Neural progenitor cell (in vitro differentiated cells): ENCODE data around the gene NTRK3. TPM values are rescaled to one million over a fixed set of nuclear protein-coding genes. Genes with fewer than 3 reads are reported as not detected.

Source experiments
- DNase-seq: peaks from one replicate; pipeline ENCODE4 v3.0.0-alpha.2; 2016; ENCODE audit warnings: low spot score
- H2AFZ ChIP-seq: fragments of 200-600 bp; sonication (generic); replicated peaks from 2 replicates; pipeline ENCODE4 v1.6.1; 2016; ENCODE audit warnings: antibody characterized with exemption
- H3F3A ChIP-seq: fragments of 200-600 bp; sonication (generic); 2 replicates; pipeline ENCODE4 v1.6.1; 2016; ENCODE audit warnings: antibody characterized with exemption, low read depth
- H3K27ac ChIP-seq: fragments of 200-600 bp; sonication (generic); 2 replicates; pipeline ENCODE4 v1.5.1; 2016; ENCODE audit warnings: mild to moderate bottlenecking
- H3K27me3 ChIP-seq: fragments of 200-600 bp; sonication (generic); 2 replicates; pipeline ENCODE4 v1.6.1; 2016; ENCODE audit warnings: mild to moderate bottlenecking, moderate library complexity
- H3K36me3 ChIP-seq: fragments of 200-600 bp; sonication (generic); 2 replicates; pipeline ENCODE4 v1.5.1; 2016
- H3K4me1 ChIP-seq: fragments of 200-600 bp; sonication (generic); 2 replicates; pipeline ENCODE4 v1.6.1; 2016; ENCODE audit warnings: mixed run types
- H3K4me2 ChIP-seq: fragments of 200-600 bp; sonication (generic); 2 replicates; pipeline ENCODE4 v1.6.1; 2016
- H3K4me3 ChIP-seq: fragments of 200-600 bp; sonication (generic); 2 replicates; pipeline ENCODE4 v1.5.1; 2016
- H3K79me2 ChIP-seq: fragments of 200-600 bp; sonication (generic); 2 replicates; pipeline ENCODE4 v1.6.1; 2016; ENCODE audit warnings: low read depth
- H3K9ac ChIP-seq: fragments of 200-600 bp; sonication (generic); 2 replicates; pipeline ENCODE4 v1.6.1; 2016
- H3K9me3 ChIP-seq: fragments of 200-600 bp; sonication (generic); 2 replicates; pipeline ENCODE4 v1.5.1; 2016; ENCODE audit warnings: low read depth
- H4K20me1 ChIP-seq: fragments of 200-600 bp; sonication (generic); 2 replicates; pipeline ENCODE4 v1.6.1; 2016; ENCODE audit warnings: low read depth
- H3K27ac Mint-ChIP-seq: 3 replicates; pipeline ENCODE4 v1.8.0; 2021; ENCODE audit warnings: mixed read lengths
- H3K27me3 Mint-ChIP-seq: 2 replicates; pipeline ENCODE4 v1.8.0; 2022; ENCODE audit warnings: low read depth, mild to moderate bottlenecking, inconsistent platforms, moderate library complexity, mixed read lengths; ENCODE audit not compliant: insufficient read depth
- H3K36me3 Mint-ChIP-seq: 3 replicates; pipeline ENCODE4 v1.8.0; 2021; ENCODE audit warnings: mixed read lengths
- H3K4me1 Mint-ChIP-seq: 3 replicates; pipeline ENCODE4 v1.8.0; 2021; ENCODE audit warnings: mixed read lengths
- H3K4me3 Mint-ChIP-seq: 3 replicates; pipeline ENCODE4 v1.8.0; 2021; ENCODE audit warnings: mild to moderate bottlenecking, moderate library complexity, mixed read lengths
- H3K9me3 Mint-ChIP-seq: 3 replicates; pipeline ENCODE4 v1.8.0; 2020; ENCODE audit warnings: mixed read lengths
- CTCF ChIP-seq: fragments of 200-600 bp; sonication (generic); IDR thresholded peaks from 2 replicates; pipeline ENCODE4 v1.5.1; 2017; ENCODE audit warnings: antibody characterized with exemption, mild to moderate bottlenecking
- EZH2 ChIP-seq: fragments of 200-600 bp; sonication (generic); IDR thresholded peaks from 2 replicates; pipeline ENCODE4 v1.6.1; 2017; ENCODE audit warnings: antibody characterized with exemption, mild to moderate bottlenecking, moderate library complexity
- EZH2phosphoT487 ChIP-seq: fragments of 200-600 bp; sonication (generic); IDR thresholded peaks from 2 replicates; pipeline ENCODE4 v1.6.1; 2017; ENCODE audit warnings: antibody characterized with exemption
- total RNA-seq: library from RNA; depleted of rRNA; stranded (reverse); fragments of >200 nt; gene quantifications from 2 replicates; pipeline ENCODE4 v1.2.3, GENCODE V29; 2015; ENCODE audit warnings: low replicate concordance

The NTRK3 gene
- total RNA-seq, 1 donor from 2014 or later = 2.0 TPM

DNA sequence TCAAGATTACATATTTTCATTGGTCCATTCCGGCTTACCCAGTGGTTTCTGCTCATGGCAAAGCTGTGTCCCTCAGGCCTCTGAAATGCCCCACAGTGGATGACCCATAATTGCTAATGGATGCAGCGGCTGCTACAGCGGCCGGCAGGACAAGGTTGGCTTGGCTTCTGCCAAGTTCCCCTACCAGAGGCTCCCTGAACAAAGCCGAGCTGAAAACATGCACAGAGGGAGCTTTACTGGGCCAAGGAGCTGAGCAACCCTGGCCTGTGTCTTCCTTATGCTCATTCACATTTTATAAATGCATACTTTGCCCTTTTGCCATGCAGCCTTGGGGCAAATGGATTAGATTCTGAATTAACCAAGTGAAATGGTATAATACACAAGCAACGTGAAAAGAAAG lies 150.5 kb downstream of the NTRK3 start:
- H3K27me3 ChIP-seq = no peaks in the 10 kb centered on the region
- Mint-ChIP-seq H3K27ac (no peak overlapping the region), H3K27me3 (peaks cover 10% of the 10 kb centered on the region), H3K4me3 (no peak overlapping the region), H3K36me3 (no peaks in the 10 kb centered on the region), H3K4me1 (no peaks in the 10 kb centered on the region), H3K9me3 (no peaks in the 10 kb centered on the region)
- no peaks in the 10 kb centered on the region for H3K79me2 ChIP-seq
- no peaks in the 10 kb centered on the region for H3K4me1 ChIP-seq
- no peak overlapping the region for H3K9ac ChIP-seq
- H3K27ac ChIP-seq = no peak overlapping the region
- TF ChIP-seq CTCF (no peak), EZH2phosphoT487 (no peak), EZH2 (no peak)
- H2AFZ ChIP-seq = no peak overlapping the region
- H3K9me3 ChIP-seq = no peaks in the 10 kb centered on the region
- no peak overlapping the region for H3K4me2 ChIP-seq
- H3F3A ChIP-seq = no peaks in the 10 kb centered on the region
- no peaks in the 10 kb centered on the region for H3K36me3 ChIP-seq
- DNase-seq = no peak
- no peak overlapping the region for H3K4me3 ChIP-seq
- H4K20me1 ChIP-seq = no peaks in the 10 kb centered on the region

DNA sequence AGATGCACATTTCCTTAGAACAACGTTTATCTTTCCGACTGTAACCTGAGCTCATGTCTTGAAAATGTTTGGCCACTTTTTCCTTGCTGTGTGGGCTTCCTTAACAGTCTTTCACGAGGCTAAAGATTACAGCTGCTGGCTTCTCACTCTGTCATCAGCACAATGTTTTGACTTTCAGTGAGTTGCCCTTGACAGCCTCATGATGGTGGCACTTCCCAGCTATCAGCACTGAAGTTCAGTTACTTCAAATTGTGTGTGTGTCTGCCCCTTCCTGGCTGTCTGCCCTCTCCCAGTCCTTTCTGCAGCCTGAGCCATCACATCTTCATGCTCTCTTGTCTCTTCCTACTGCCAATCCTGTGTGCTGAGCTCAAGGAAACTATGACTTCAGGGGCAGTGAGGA lies 152.2 kb downstream of the NTRK3 start:
- Histone ChIP-seq H3K4me1 (no peaks in the 10 kb centered on the region), H3K4me2 (no peak overlapping the region), H3K36me3 (no peaks in the 10 kb centered on the region), H3K79me2 (no peaks in the 10 kb centered on the region), H3K4me3 (no peak overlapping the region), H3F3A (no peaks in the 10 kb centered on the region), H2AFZ (no peak overlapping the region), H3K9ac (no peak overlapping the region), H3K27ac (no peak overlapping the region), H3K27me3 (no peaks in the 10 kb centered on the region), H3K9me3 (no peaks in the 10 kb centered on the region), H4K20me1 (no peaks in the 10 kb centered on the region)
- Mint-ChIP-seq H3K27ac (no peak overlapping the region), H3K4me3 (no peak overlapping the region), H3K27me3 (peaks cover 8% of the 10 kb centered on the region), H3K9me3 (no peaks in the 10 kb centered on the region), H3K36me3 (no peaks in the 10 kb centered on the region), H3K4me1 (no peaks in the 10 kb centered on the region)
- no peak for DNase-seq
- no peak for TF ChIP-seq CTCF
- TF ChIP-seq EZH2phosphoT487 = no peak
- TF ChIP-seq EZH2 = no peak

DNA sequence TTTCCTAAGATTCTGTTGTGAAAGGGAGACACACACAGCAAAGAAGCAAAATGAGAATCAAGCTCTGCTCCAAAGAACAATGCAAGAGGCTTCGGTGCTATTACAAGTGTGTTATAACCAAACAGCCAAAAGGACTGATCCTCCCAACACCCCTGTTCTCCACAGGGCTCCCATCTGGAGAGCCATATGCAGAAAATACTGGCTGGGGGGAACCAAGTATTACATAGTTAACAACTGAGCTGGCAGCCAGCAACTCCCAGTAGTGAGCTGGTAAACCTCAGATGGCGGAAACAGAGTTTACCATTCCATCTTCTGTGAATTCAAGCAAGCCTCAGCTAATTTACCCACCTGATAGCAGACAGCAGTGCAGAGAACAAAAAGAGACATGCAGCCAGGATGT lies 156.4 kb downstream of the NTRK3 start:
- no peaks in the 10 kb centered on the region for H3K4me1 ChIP-seq
- Mint-ChIP-seq H3K27ac (no peak overlapping the region), H3K4me3 (no peak overlapping the region), H3K4me1 (peaks cover 3% of the 10 kb centered on the region), H3K27me3 (no peaks in the 10 kb centered on the region), H3K36me3 (no peaks in the 10 kb centered on the region), H3K9me3 (no peaks in the 10 kb centered on the region)
- no peak overlapping the region for H2AFZ ChIP-seq
- no peaks in the 10 kb centered on the region for H3K27me3 ChIP-seq
- no peak overlapping the region for H3K9ac ChIP-seq
- H3F3A ChIP-seq = no peaks in the 10 kb centered on the region
- H3K4me2 ChIP-seq = no peak overlapping the region
- DNase-seq = no peak
- H3K79me2 ChIP-seq = no peaks in the 10 kb centered on the region
- H3K9me3 ChIP-seq = no peaks in the 10 kb centered on the region
- TF ChIP-seq EZH2 = no peak
- TF ChIP-seq CTCF = no peak
- no peak for TF ChIP-seq EZH2phosphoT487
- no peak overlapping the region for H3K4me3 ChIP-seq
- H3K27ac ChIP-seq = no peak overlapping the region
- no peaks in the 10 kb centered on the region for H3K36me3 ChIP-seq
- H4K20me1 ChIP-seq = no peaks in the 10 kb centered on the region

DNA sequence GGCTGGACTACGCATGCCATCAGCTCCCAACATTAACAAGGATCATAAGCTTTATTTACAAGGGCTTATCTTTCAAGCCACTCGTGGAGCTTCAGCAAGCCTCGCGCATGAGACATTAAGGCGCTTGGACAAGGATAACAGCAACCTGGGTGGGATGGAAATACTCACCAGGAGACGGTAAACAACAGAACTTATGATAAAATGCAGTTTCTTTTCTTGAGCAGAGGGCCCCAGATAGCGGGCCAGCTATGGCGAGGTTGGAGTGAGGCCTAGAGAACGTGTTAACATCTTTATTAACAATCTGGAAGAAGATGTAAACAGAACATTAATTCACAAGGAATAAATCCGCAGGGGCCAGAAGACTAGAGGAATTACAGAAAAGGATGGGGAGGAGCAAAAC lies 158.2 kb downstream of the NTRK3 start:
- no peaks in the 10 kb centered on the region for H3K27me3 Mint-ChIP-seq
- DNase-seq = no peak
- H3K36me3 Mint-ChIP-seq = no peaks in the 10 kb centered on the region

More for the DNA sequence above, 158.2 kb downstream of the NTRK3 start:
- H3K9ac ChIP-seq = no peak overlapping the region
- no peak overlapping the region for H3K27ac ChIP-seq
- H3K4me3 ChIP-seq = no peak overlapping the region
- H3K4me1 ChIP-seq = no peaks in the 10 kb centered on the region
- H3K27ac Mint-ChIP-seq = peak overlapping the region; percentile 13
- no peak overlapping the region for H3K4me3 Mint-ChIP-seq
- no peaks in the 10 kb centered on the region for H3K36me3 ChIP-seq
- H4K20me1 ChIP-seq = no peaks in the 10 kb centered on the region
- no peaks in the 10 kb centered on the region for H3K9me3 Mint-ChIP-seq
- H3K4me2 ChIP-seq = no peak overlapping the region
- TF ChIP-seq EZH2 = no peak
- no peaks in the 10 kb centered on the region for H3F3A ChIP-seq
- H3K27me3 ChIP-seq = no peaks in the 10 kb centered on the region
- no peaks in the 10 kb centered on the region for H3K79me2 ChIP-seq
- H3K9me3 ChIP-seq = no peaks in the 10 kb centered on the region
- no peak overlapping the region for H2AFZ ChIP-seq
- peaks cover 3% of the 10 kb centered on the region for H3K4me1 Mint-ChIP-seq
